Measurements from ENCODE around the gene PAQR9. TPM values are rescaled to one million over a fixed set of nuclear protein-coding genes. Genes with fewer than 3 reads are reported as not detected.

Gene PAQR9
- total RNA-seq, 1 donor from 2014 or later = not detected

DNA sequence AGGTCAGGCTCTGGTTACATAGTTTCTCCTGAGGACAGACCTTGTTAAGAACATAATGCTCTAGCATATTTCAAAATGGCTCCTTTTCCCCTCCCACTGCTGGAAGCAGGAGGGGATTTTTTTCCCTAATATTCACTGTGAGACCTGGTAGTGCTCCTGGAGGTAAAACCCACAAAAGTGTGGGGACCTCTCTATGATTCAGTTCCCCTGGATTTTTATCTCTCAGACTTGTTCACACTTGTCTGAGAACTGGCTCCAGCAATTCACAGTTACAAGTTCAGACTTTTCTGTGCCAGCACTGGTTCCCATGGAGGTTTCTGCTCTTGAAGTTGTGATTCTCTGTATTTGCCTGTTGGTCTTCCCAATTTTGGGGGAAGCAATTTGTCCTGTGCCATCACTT, 38.3 kb downstream of the PAQR9 start:
- no peak for DNase-seq (ENCODE audit: low read depth)

DNA sequence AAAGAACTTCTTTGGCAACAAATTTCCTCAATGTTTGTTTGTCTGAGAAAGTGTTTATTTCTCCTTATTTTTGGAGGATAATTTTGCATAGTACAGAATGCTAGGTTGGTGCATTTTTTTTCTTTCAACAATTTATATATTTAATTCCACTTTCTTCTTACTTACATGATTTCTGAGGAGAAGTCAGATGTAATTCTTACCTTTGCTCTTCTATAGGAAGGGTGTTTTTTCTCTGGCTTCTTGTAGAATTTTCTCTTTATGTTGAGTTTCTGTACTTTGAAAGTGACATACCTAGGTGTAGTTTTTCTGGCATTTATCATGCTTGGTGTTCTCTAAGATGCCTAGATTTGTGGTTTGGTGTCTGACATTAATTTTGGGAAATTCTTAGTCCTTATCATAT, 39.8 kb downstream of the PAQR9 start:
- no peak for DNase-seq (ENCODE audit: low read depth)

DNA sequence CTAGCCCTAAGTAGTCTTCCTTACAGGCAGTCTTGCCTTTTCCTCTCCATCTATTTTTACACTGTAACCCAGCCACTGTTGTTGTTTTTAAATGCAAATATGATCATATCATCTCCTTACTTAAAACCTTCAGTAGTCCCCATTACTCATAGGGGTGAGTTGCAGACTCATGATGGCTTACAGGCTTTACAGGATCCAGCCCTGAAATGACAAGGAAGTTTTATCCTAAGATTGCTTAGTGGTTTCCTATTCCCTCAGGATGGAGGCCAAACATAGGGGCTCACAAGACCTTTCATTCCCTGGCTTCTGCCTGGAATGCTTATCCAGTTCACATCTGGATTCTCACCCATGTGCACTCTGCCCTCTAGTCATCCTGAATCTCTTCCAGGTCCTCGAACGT, 46.9 kb downstream of the PAQR9 start:
- DNase-seq (ENCODE audit: low read depth) = no peak

- DNase-seq (ENCODE audit: low read depth) = no peak
Measured at GRCh38 chr3:142915636-142916035, 47.8 kb downstream of the PAQR9 start.

DNA sequence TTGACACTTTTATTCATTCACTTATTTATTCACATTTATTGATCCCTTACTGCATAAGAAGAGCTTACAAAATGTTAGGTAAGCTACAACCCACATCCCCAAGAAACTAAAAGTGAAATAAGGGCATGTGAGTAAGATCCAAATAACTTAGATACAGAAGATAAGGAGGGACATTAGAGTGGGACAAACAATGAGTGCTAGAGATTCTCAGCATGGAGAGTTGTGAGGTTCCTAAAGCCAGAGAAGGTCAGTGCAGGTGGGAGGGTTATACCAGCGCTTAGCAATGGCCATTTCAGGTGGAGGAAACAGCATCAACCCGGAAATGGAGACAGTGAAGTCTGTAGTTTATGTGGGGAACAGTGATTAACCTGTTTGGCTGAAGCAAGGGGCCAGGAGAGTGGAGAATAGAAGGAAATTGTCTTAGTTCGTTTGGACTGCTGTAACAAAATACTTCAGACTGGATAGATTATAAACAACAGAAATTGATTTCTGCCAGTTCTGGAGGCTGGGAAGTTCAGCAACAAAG, 49.1 kb downstream of the PAQR9 start:
- DNase-seq (ENCODE audit: low read depth) = no peak

DNA sequence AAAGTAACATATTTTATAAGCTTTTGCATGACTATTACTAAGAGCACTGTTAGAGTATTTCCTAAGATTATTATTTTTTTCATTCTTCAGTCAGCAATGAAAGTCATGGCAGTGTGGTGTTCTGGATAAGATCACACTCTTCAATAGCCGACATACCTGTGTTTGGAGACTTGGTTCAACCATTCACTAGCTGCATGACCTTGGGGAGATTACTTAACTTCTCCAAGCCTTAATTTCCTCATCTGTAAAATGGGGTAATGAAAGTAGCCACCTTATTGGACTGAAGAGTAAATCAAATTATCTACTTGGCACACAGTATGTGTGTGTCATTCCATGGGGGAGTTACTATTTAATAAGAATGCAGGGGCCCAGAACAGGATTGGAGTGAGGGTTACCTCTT, 50.0 kb downstream of the PAQR9 start:
- no peak for DNase-seq (ENCODE audit: low read depth)

DNA sequence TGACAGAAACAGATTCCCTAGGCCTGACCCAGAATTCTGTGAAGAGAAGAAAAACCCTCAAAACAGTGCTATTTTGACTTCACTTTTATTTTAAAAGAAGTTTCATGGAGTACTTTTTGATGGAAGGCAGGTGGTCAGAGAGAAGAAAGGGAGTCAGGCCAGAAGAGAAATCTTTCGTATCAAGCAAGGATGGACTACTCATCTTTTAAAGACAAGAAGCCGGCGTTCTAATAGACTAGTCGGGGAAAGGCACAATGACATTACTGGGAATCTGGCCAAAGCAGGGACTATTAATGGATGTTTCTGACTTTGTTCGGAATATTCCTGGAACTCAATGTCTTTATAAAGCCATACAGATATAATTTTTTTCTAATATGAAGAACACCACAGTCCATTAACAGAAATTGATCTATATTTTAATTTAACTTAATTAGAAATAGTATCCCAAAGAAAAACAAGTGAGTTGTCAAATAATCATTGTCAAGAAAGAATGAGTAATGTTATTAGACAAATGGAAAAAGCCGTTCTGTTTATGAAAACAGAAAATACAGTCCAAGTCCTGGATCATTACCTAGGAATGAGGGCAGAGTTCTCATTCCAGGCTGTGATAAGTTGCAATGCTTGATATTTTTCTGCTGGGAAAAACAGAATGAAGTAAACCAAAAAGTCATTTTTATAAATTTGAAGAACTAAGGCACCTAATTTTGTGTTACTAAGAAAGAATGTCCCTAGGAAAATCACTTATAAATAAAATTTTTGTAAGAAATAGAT, 50.9 kb downstream of the PAQR9 start:
- DNase-seq (ENCODE audit: low read depth) = no peak

Other genes with a start within 250 kb of the PAQR9 start
- gene TRPC1, start 239.6 kb downstream of the PAQR9 start, total RNA-seq = 8.4 and 10.0 TPM in 2 replicates
- gene PCOLCE2, start 74.6 kb downstream of the PAQR9 start, total RNA-seq = 0.21 TPM in 1 of 2 replicates, not detected in the other
- gene U2SURP, start 37.9 kb upstream of the PAQR9 start, total RNA-seq = 47.2 and 56.4 TPM in 2 replicates
- gene CHST2, start 156.1 kb upstream of the PAQR9 start, total RNA-seq = 5.1 and 8.3 TPM in 2 replicates

All from myocyte (in vitro differentiated cells).